K562 (cell line): ENCODE results near the gene MYB. TPM values are rescaled to one million over a fixed set of nuclear protein-coding genes. Genes with fewer than 3 reads are reported as not detected.

Experiments
- CHD4 ChIP-seq: fragments of 200-600 bp; sonication (generic); IDR thresholded peaks from 3 replicates; pipeline ENCODE4 v1.6.1; 2012; ENCODE audit warnings: low read depth, mild to moderate bottlenecking, mixed read lengths, low read length, inconsistent platforms; ENCODE audit not compliant: insufficient read depth, insufficient replicate concordance, poor library complexity, severe bottlenecking
- CHD7 ChIP-seq: fragments of 200-600 bp; sonication (generic); IDR thresholded peaks from one replicate; pipeline ENCODE4 v1.6.1; 2012; ENCODE audit warnings: mild to moderate bottlenecking, low read depth, low read length, inconsistent platforms
- ESRRA ChIP-seq: fragments of 450-650 bp; IDR thresholded peaks from 2 replicates; pipeline ENCODE4 v1.6.1; 2014; ENCODE audit warnings: low read depth, mild to moderate bottlenecking, moderate library complexity, borderline replicate concordance
- ETV5 ChIP-seq: sonication (generic); formaldehyde crosslinking; IDR thresholded peaks from 2 replicates; pipeline ENCODE4 v1.4.0; 2020; ENCODE audit warnings: low read depth, mild to moderate bottlenecking, missing genetic modification reagents
- ETV6 ChIP-seq, 3 experiments: fragments of 150-350 bp in 1 of 3; sonication (generic) in 1 of 3; formaldehyde crosslinking in 1 of 3; IDR thresholded peaks; 2 replicates each; pipeline versions ENCODE4 v1.6.1 to v1.8.0; 2014 to 2022; ENCODE audit warnings: borderline replicate concordance in 2 of 3, low read depth in 2 of 3, antibody characterized with exemption in 1 of 3, low read length in 1 of 3, mild to moderate bottlenecking in 1 of 3, missing genetic modification reagents in 1 of 3
- POLR2B ChIP-seq: fragments of 450-650 bp; IDR thresholded peaks from 2 replicates; pipeline ENCODE4 v1.6.1; 2018; ENCODE audit warnings: low read depth; ENCODE audit not compliant: partially characterized antibody
- RAD51 ChIP-seq: fragments of 450-650 bp; IDR thresholded peaks from 2 replicates; pipeline ENCODE4 v1.7.1; 2016; ENCODE audit warnings: low read depth, mild to moderate bottlenecking, borderline replicate concordance
- TEAD4 ChIP-seq, 2 experiments: sonication (generic) in 1 of 2; formaldehyde crosslinking in 1 of 2; IDR thresholded peaks; 2 replicates each; pipeline versions ENCODE4 v1.6.1 to v1.8.0; 2012 to 2022; ENCODE audit warnings: borderline replicate concordance in 1 of 2, inconsistent platforms in 1 of 2, low read length in 1 of 2, mild to moderate bottlenecking in 1 of 2, missing genetic modification reagents in 1 of 2
- TFAP4 ChIP-seq: sonication (generic); formaldehyde crosslinking; IDR thresholded peaks from 2 replicates; pipeline ENCODE4 v1.8.0; 2022; ENCODE audit warnings: missing genetic modification reagents, mild to moderate bottlenecking, moderate library complexity, borderline replicate concordance
- ZBTB34 ChIP-seq: fragments of 250-450 bp; sonication (Bioruptor Pico); IDR thresholded peaks from 2 replicates; pipeline ENCODE4 v1.8.0; 2021; ENCODE audit warnings: mild to moderate bottlenecking, moderate library complexity
- ZC3H4 ChIP-seq: sonication (generic); formaldehyde crosslinking; IDR thresholded peaks from 2 replicates; pipeline ENCODE4 v1.9.0; 2021; ENCODE audit warnings: missing genetic modification reagents, borderline replicate concordance
- ZNF121 ChIP-seq: sonication (generic); formaldehyde crosslinking; conservative IDR thresholded peaks from 2 replicates; pipeline ENCODE4 v1.8.0; 2022; ENCODE audit warnings: missing genetic modification reagents
- ZNF408 ChIP-seq: fragments of 250-450 bp; sonication (Bioruptor Pico); IDR thresholded peaks from 2 replicates; pipeline ENCODE4 v1.4.0; 2020; ENCODE audit warnings: low read depth, mild to moderate bottlenecking, moderate library complexity
- polyA plus RNA-seq, 8 experiments: library from polyadenylated mRNA; depleted of rRNA in 4 of 8; stranded (reverse) in 5 of 8; unstranded in 3 of 8; fragments of >200 nt; fragmentation: Nextera tagmentation in 2 of 8; fragmentation: Illumina TruSeq in 1 of 8; extraction: Ambion mirVana in 2 of 8; extraction: Trizol in 1 of 8; gene quantifications; 2 replicates each; pipeline versions ENCODE4 v1.2.1 to v1.2.3, GENCODE V29; 2011 to 2014; ENCODE audit warnings: inconsistent platforms in 1 of 8, missing spikeins in 1 of 8
- total RNA-seq, 7 experiments: library from RNA; depleted of rRNA in 6 of 7; stranded (reverse); fragments of >200 nt in 6 of 7; fragmentation: Illumina TruSeq in 2 of 7; extraction: Trizol in 2 of 7; gene quantifications; 2 replicates each; pipeline versions ENCODE4 v1.2.1 to v1.2.3, GENCODE V29; 2011 to 2021; ENCODE audit warnings: low replicate concordance in 1 of 7

Gene MYB
- total and polyA plus RNA-seq, 9 of the 15 experiments (the other 6 are each of a cell fraction or from before 2014, with no cell fraction given), result 35.8 to 218 (median 140) TPM

GRCh38 chr6:135258970-135259369, 77.9 kb downstream of the MYB start (continued):
- TF ChIP-seq ZBTB34 (no peak), ESRRA (peak; percentile 55; the same call in 1 of the 2 replicates), ZNF121 (no peak), TEAD4 (IDR thresholded peaks at IDR 0.05; ENCODE audit: low read length) (0 out of 2 replicates have a peak, but pooled peaks have one; percentile 21), TEAD4 (CRISPR knock-in tag; IDR thresholded peaks at IDR 0.05; ENCODE audit: borderline replicate concordance) (no peak), ETV5 (no peak), CHD4 (no peak), TFAP4 (CRISPR knock-in tag) (no peak), ETV6 (IDR thresholded peaks at IDR 0.05; ENCODE audit: borderline replicate concordance in 1 of 2, low read depth in 2 of 2, low read length in 1 of 2) (no peak), ETV6 (CRISPR knock-in tag; IDR thresholded peaks at IDR 0.05; ENCODE audit: borderline replicate concordance) (no peak), ZC3H4 (CRISPR knock-in tag) (no peak), ZNF408 (no peak), CHD7 (no peak), RAD51 (no peak), POLR2B (no peak)
